MM.1S (cell line): ENCODE measurements around the gene CAV1.

ENCODE experiments used
- EZH2 ChIP-seq: fragments of 300-600 bp; sonication (generic); optimal IDR thresholded peaks from 2 replicates; pipeline ENCODE3; 2017; ENCODE audit warnings: low read depth, mild to moderate bottlenecking, antibody characterized with exemption, low read length, mixed read lengths
- EZH2phosphoT487 ChIP-seq: fragments of 300-600 bp; sonication (generic); IDR thresholded peaks from 2 replicates; pipeline ENCODE4 v1.6.1; 2018; ENCODE audit warnings: antibody characterized with exemption, low read length
- TF ChIP-seq, protein P1 (sequence below): fragments of 300-600 bp; sonication (generic); IDR thresholded peaks from 2 replicates; pipeline ENCODE4 v1.5.1; 2016; ENCODE audit warnings: antibody characterized with exemption, low read length, mixed read lengths

DNA sequence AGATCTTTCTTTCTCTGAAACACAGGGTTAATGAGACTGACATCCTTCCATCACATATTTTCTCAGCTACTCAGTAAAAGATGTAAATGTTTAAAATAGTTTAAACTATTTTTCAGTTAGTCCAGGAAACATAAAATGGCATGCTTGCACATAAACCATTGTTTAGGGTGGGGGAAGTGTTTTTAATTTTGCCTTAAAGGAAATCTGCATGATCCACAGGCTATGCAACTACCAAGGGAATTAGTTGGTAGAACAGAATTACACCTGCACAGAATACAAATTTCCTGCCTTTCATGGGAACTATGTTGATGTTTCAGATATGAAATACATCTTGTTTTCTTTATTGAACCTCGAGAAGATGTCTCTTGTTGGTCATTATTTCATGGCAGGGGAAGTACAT lies 10.6 kb downstream of the CAV1 start:
- TF ChIP-seq, protein P1, sequence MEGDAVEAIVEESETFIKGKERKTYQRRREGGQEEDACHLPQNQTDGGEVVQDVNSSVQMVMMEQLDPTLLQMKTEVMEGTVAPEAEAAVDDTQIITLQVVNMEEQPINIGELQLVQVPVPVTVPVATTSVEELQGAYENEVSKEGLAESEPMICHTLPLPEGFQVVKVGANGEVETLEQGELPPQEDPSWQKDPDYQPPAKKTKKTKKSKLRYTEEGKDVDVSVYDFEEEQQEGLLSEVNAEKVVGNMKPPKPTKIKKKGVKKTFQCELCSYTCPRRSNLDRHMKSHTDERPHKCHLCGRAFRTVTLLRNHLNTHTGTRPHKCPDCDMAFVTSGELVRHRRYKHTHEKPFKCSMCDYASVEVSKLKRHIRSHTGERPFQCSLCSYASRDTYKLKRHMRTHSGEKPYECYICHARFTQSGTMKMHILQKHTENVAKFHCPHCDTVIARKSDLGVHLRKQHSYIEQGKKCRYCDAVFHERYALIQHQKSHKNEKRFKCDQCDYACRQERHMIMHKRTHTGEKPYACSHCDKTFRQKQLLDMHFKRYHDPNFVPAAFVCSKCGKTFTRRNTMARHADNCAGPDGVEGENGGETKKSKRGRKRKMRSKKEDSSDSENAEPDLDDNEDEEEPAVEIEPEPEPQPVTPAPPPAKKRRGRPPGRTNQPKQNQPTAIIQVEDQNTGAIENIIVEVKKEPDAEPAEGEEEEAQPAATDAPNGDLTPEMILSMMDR: no peak
- TF ChIP-seq EZH2phosphoT487 (no peak), EZH2 (no peak)
